ENCODE measurements around the gene ATP1B2. TPM values are rescaled to one million over a fixed set of nuclear protein-coding genes. Genes with fewer than 3 reads are reported as not detected.

The ATP1B2 gene
- polyA plus RNA-seq, 2 of the 4 experiments (the other 2 are of a cell fraction), result 0.10 to 0.16 TPM

- CTCF ChIA-PET, result interaction anchor here (0.6 to 11.1 kb wide), 6 partner anchors 9 to 161 kb away, joined by 3 to 103 read pairs (median 4); partner anchors contain the start of genes DNAH2, TP53 and WRAP53
- FAIRE-seq (no peak), DNase-seq (ENCODE audit: low read depth in 1 of 2, low spot score in 1 of 2) (no peak), ATAC-seq (no peak)
- Histone ChIP-seq H3K4me1 (peaks cover 13% of the 10 kb centered on the region; the same call in 2 of the 3 replicates), H3K4me3 (no peak overlapping the region), H3K9me3 (no peaks in the 10 kb centered on the region), H3K27ac (no peak overlapping the region), H3K4me2 (no peak overlapping the region)
- no peak for TF ChIP-seq RARB (CRISPR knock-in tag; IDR thresholded peaks at IDR 0.05)
- no peak for TF ChIP-seq KDM1A (IDR thresholded peaks at IDR 0.05; ENCODE audit: low read depth)
- POLR2A ChIA-PET, result no interaction called here
- WGBS (ENCODE audit: missing lambda C conversion rate), result 95% methylated on average over 14 of the region's 14 CpGs
Observed at GRCh38 chr17:7701681-7702080, 51.0 kb downstream of the ATP1B2 start.

- Histone ChIP-seq H3K4me1 (peaks cover 13% of the 10 kb centered on the region; the same call in 2 of the 3 replicates), H3K27ac (no peak overlapping the region), H3K4me2 (no peak overlapping the region), H3K4me3 (no peak overlapping the region), H3K9me3 (no peaks in the 10 kb centered on the region)
- WGBS (ENCODE audit: missing lambda C conversion rate), result 89% methylated on average over 13 of the region's 13 CpGs
- no peak for ATAC-seq
- no peak for DNase-seq (ENCODE audit: low read depth in 1 of 2, low spot score in 1 of 2)
- TF ChIP-seq TFCP2L1 (CRISPR knock-in tag; IDR thresholded peaks at IDR 0.05), result no peak
- TF ChIP-seq CHD4 (IDR thresholded peaks at IDR 0.05; ENCODE audit: borderline replicate concordance), result no peak
- POLR2A ChIA-PET, result interaction anchor here (0.8 kb wide), 1 partner anchor 15 kb away, joined by 3 read pairs; the partner anchor contains the start of gene TP53
- CTCF ChIA-PET, result interaction anchor here (0.7 to 11.1 kb wide), 8 partner anchors 8 to 392 kb away, joined by 3 to 103 read pairs (median 4); partner anchors contain the start of genes DNAH2, TP53 and WRAP53
- no peak for FAIRE-seq
Observed at GRCh38 chr17:7702776-7703175, 52.0 kb downstream of the ATP1B2 start.

- H3K4me3 ChIP-seq, result no peak overlapping the region; the same call in 2 of the 3 replicates
- no peak overlapping the region for H3K27ac ChIP-seq
- H3K9me3 ChIP-seq, result no peaks in the 10 kb centered on the region
- TF ChIP-seq HEYL (CRISPR knock-in tag; IDR thresholded peaks at IDR 0.05), result no peak
- no peak for TF ChIP-seq POLR2A (IDR thresholded peaks at IDR 0.05; ENCODE audit: low read length)
- no peak for TF ChIP-seq POLR2AphosphoS2 (conservative IDR thresholded peaks at IDR 0.05; ENCODE audit: low read length)
- TF ChIP-seq RARB (CRISPR knock-in tag; IDR thresholded peaks at IDR 0.05), result no peak
- TF ChIP-seq EHMT2 (IDR thresholded peaks at IDR 0.05; ENCODE audit: low read depth), result no peak
- no peak for TF ChIP-seq NFE2L2 (conservative IDR thresholded peaks at IDR 0.05; ENCODE audit: low read length)
- TF ChIP-seq JUN (IDR thresholded peaks at IDR 0.05), result no peak
- TF ChIP-seq E2F6 (IDR thresholded peaks at IDR 0.05; ENCODE audit: borderline replicate concordance, low read depth), result no peak
- ATAC-seq, result peak in 1 of 2 experiments; percentile 55; a peak in 3 of 6 replicates
- WGBS (ENCODE audit: missing lambda C conversion rate), result 80% methylated on average over 24 of the region's 24 CpGs
- CTCF ChIA-PET, result interaction anchor here (0.7 to 11.1 kb wide), 10 partner anchors 9 to 658 kb away, joined by 3 to 103 read pairs (median 4); partner anchors contain the start of genes DNAH2, TP53 and WRAP53
- DNase-seq (ENCODE audit: low read depth in 1 of 2, low spot score in 1 of 2), result peak; percentile 34 to 77
- H3K4me2 ChIP-seq, result peak overlapping the region; percentile 93
- FAIRE-seq, result no peak
- POLR2A ChIA-PET, result interaction anchor here (0.6 to 3.5 kb wide), 4 partner anchors 11 to 17 kb away, joined by 3 to 15 read pairs (median 10); partner anchors contain the start of genes DNAH2 and TP53
- peaks cover 13% of the 10 kb centered on the region; the same call in 2 of the 3 replicates for H3K4me1 ChIP-seq
Observed at GRCh38 chr17:7703584-7704479, 53.1 kb downstream of the ATP1B2 start.

- FAIRE-seq, result no peak
Observed at GRCh38 chr17:7704601-7705268, 54.0 kb downstream of the ATP1B2 start, which contains the start of gene EFNB3. EFNB3 (plus strand) TSS chr17:7705202; CDS start chr17:7705599, 397 bp downstream.

More at GRCh38 chr17:7704601-7705268, 54.0 kb downstream of the ATP1B2 start, which contains the start of gene EFNB3:
- H3K4me3 ChIP-seq, result peak within 1 kb of the TSS; percentile 44
- peak within 1 kb of the TSS; percentile 93 for H3K4me2 ChIP-seq
- TF ChIP-seq ESRRA (IDR thresholded peaks at IDR 0.05; ENCODE audit: borderline replicate concordance, low read length) (0 out of 2 replicates have a peak, but pooled peaks have one; percentile 11), RAD21 (conservative IDR thresholded peaks at IDR 0.05 in 1 of 2, IDR thresholded peaks at IDR 0.05 in 1 of 2) (no peak), CTCF (IDR thresholded peaks at IDR 0.05) (no peak), REST (IDR thresholded peaks at IDR 0.05) (0 out of 2 replicates have a peak, but pooled peaks have one; percentile 27), JUN (IDR thresholded peaks at IDR 0.05) (no peak), TP53 (CRISPR knock-in tag; IDR thresholded peaks at IDR 0.05) (no peak), FOSB (CRISPR knock-in tag; IDR thresholded peaks at IDR 0.05) (no peak), HDAC2 (IDR thresholded peaks at IDR 0.05) (no peak)
- POLR2A ChIA-PET, result interaction anchor here (1.7 to 3.5 kb wide), 2 partner anchors 12 to 18 kb away, joined by 11 to 15 read pairs; partner anchors contain the start of genes DNAH2 and TP53
- DNase-seq (ENCODE audit: low read depth in 1 of 2, low spot score in 1 of 2), result peak; percentile 33 to 38
- H3K9me3 ChIP-seq, result no peaks in the 10 kb centered on the region
- 8% methylated on average over 33 of the region's 45 CpGs for WGBS (ENCODE audit: missing lambda C conversion rate)
- peak within 1 kb of the TSS; percentile 40 to 87; a peak in 5 of 6 replicates for H3K27ac ChIP-seq
- peaks cover 13% of the 10 kb centered on the region; the same call in 2 of the 3 replicates for H3K4me1 ChIP-seq
- peak; percentile 35 to 62; a peak in 5 of 6 replicates for ATAC-seq
- CTCF ChIA-PET, result interaction anchor here (1.0 to 11.1 kb wide), 8 partner anchors 10 to 659 kb away, joined by 3 to 103 read pairs (median 4); partner anchors contain the start of genes DNAH2, TP53 and WRAP53

Data from A549 (cell line).